ENCODE measurements around the gene TSHZ2. TPM values are rescaled to one million over a fixed set of nuclear protein-coding genes. Genes with fewer than 3 reads are reported as not detected.
A peak's percentile ranks its signal among the peaks of the same experiment; 100 is the strongest.
"Not testable (repeated sequence)": the region's sequence is repeated elsewhere in the genome, so short reads cannot be mapped to it uniquely, and the experiment has no call there.

The TSHZ2 gene
- total and polyA plus RNA-seq, 9 donors: 7.3 to 23.1 (median 12.5) TPM

DNA sequence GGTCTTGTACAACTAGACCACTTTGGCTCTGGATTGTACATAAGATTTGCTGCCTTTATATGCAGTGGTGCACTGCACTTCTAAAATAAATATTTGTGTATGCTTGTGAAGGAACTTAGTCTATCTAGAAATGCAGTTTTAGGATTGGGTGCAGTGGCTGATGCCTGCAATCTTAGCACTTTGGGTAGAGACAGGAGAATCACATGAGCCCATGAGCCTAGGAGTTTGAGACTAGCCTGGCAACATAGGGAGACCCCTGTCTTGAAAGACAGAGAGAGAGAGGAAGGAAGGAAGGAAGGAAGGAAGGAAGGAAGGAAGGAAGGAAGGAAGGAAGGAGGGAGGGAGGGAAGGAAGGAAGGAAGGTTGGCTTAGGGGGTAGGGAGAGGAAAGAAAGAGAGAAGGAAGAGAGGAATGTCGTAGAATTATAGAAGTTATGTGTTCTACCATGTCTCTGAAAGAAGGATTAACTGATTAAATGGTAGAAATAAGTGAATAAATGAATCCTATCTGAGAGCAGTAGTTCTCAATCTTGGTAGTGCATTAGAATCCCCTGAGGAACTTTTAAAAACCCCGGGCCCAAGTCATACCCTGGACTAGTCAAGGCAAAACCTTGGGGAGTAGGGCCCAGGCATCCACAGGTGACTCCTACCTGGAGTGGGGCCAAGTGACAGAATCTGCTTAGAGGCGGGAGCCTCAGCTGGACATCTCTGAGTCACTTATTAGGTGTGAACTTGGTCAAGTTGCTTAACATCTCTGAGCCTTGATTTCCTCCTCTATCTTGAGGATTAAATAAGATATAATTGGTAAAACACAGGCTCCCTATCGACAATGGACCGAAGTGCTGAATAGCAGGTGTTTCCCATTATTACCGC, 491.2 kb downstream of the TSHZ2 start:
- Histone ChIP-seq H3K9me3 (replicated peaks; ENCODE audit: control insufficient read depth, low read depth, low read length) (no peaks in the 10 kb centered on the region), H3K27ac (ENCODE audit: low read length) (no peak overlapping the region)
- WGBS (ENCODE audit: insufficient coverage): 77% methylated on average over 5 of the region's 6 CpGs

DNA sequence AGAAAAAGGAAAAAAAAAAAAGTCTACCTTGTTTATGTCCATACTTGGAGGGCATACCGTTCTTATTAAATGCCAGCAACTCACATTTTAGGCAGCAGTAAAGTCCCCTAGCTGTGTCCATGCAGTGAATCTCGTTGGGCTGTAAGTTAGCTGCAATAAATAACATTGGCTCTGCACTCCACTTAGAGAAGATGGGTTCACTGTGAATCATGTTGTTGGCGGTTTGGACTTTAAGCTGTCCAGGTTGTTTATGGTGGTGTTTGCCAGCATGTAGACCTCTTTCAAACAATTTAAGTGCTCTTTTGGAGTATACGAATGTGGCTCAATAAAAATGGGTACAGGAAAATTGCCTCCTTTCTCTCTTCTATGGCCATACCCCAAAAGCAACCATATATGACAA, 494.1 kb downstream of the TSHZ2 start:
- Histone ChIP-seq H3K9me3 (replicated peaks; ENCODE audit: control insufficient read depth, low read depth, low read length) (no peaks in the 10 kb centered on the region), H3K36me3 (ENCODE audit: control insufficient read depth, insufficient read depth, low read length) (no peaks in the 10 kb centered on the region), H3K27ac (ENCODE audit: low read length) (no peak overlapping the region), H3K27me3 (ENCODE audit: control insufficient read depth, insufficient read depth, low read length) (no peaks in the 10 kb centered on the region), H3K4me1 (ENCODE audit: control insufficient read depth, insufficient read depth, low read length) (no peaks in the 10 kb centered on the region), H3K4me3 (ENCODE audit: low read length) (no peak overlapping the region)
- DNase-seq: no peak
- 50% methylated on average over 1 of the region's 4 CpGs for WGBS (ENCODE audit: insufficient coverage)

More for the DNA sequence above, 491.2 kb downstream of the TSHZ2 start:
- Histone ChIP-seq H3K27me3 (ENCODE audit: control insufficient read depth, insufficient read depth, low read length) (no peaks in the 10 kb centered on the region), H3K36me3 (ENCODE audit: control insufficient read depth, insufficient read depth, low read length) (no peaks in the 10 kb centered on the region), H3K4me1 (ENCODE audit: control insufficient read depth, insufficient read depth, low read length) (no peaks in the 10 kb centered on the region), H3K4me3 (ENCODE audit: low read length) (no peak overlapping the region)
- DNase-seq: no peak

DNA sequence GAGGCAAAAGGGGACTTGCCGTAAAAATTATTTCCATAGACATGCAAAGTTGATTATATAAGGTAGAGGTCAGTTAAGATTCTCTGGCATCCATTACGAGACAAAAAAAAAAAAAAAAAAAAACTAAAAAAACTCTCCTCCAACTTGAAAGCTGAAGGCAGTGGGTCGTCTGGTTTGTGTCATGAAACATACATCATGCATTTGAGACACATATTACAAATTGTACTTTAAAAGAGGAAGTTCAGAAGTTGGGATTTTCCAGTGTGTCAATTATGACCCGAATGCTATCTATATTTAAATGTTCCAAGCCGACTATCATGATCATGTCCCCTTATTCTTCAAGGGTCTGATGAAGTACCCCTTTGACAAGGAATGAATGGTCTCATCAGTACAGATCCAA, 496.4 kb downstream of the TSHZ2 start:
- no peaks in the 10 kb centered on the region for H3K27me3 ChIP-seq (ENCODE audit: control insufficient read depth, insufficient read depth, low read length)
- no peak overlapping the region for H3K4me3 ChIP-seq (ENCODE audit: low read length)
- DNase-seq: no peak
- no peaks in the 10 kb centered on the region for H3K9me3 ChIP-seq (replicated peaks; ENCODE audit: control insufficient read depth, low read depth, low read length)
- H3K27ac ChIP-seq (ENCODE audit: low read length): no peak overlapping the region
- WGBS (ENCODE audit: insufficient coverage): no CpG with 5 or more reads among the region's 5 CpGs
- no peaks in the 10 kb centered on the region for H3K36me3 ChIP-seq (ENCODE audit: control insufficient read depth, insufficient read depth, low read length)
- H3K4me1 ChIP-seq (ENCODE audit: control insufficient read depth, insufficient read depth, low read length): no peaks in the 10 kb centered on the region

DNA sequence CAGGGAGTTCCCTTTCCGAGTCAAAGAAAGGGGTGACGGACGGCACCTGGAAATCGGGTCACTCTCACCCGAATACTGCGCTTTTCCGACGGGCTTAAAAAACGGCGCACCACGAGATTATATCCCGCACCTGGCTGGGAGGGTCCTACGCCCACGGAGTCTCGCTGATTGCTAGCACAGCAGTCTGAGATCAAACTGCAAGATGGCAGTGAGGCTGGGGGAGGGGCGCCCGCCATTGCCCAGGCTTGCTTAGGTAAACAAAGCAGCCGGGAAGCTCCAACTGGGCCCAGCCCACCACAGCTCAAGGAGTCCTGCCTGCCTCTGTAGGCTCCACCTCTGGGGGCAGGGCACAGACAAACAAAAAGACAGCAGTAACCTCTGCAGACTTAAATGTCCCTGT, 500.7 kb downstream of the TSHZ2 start:
- H3K9me3 ChIP-seq (replicated peaks; ENCODE audit: control insufficient read depth, low read depth, low read length); H3K4me1 ChIP-seq (ENCODE audit: control insufficient read depth, insufficient read depth, low read length); H3K36me3 ChIP-seq (ENCODE audit: control insufficient read depth, insufficient read depth, low read length); H3K27ac ChIP-seq (ENCODE audit: low read length); H3K27me3 ChIP-seq (ENCODE audit: control insufficient read depth, insufficient read depth, low read length); DNase-seq; H3K4me3 ChIP-seq (ENCODE audit: low read length): not testable (repeated sequence)
- WGBS (ENCODE audit: insufficient coverage): 100% methylated on average over 2 of the region's 18 CpGs

DNA sequence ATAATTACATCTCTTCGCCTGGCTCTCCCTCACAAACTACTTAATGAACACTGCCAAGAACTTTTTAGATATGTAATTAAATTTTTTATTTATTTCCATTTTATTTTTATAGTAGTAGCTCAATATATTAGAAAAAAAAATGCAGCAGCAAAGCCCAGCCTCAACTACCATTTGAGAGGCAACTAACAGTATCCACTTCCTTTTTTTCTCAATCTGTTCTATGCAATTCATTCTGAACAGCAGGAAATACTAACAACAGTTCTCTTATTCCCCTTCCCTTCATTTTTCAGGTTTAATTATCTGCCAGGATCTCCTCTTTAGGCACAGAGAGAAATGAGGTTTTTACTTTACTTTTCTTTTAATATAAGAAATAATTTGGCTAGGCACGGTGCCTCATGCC, 508.8 kb downstream of the TSHZ2 start:
- Histone ChIP-seq H3K4me1 (ENCODE audit: control insufficient read depth, insufficient read depth, low read length) (no peaks in the 10 kb centered on the region), H3K27me3 (ENCODE audit: control insufficient read depth, insufficient read depth, low read length) (no peaks in the 10 kb centered on the region), H3K27ac (ENCODE audit: low read length) (no peak overlapping the region), H3K36me3 (ENCODE audit: control insufficient read depth, insufficient read depth, low read length) (no peaks in the 10 kb centered on the region), H3K4me3 (ENCODE audit: low read length) (no peak overlapping the region), H3K9me3 (replicated peaks; ENCODE audit: control insufficient read depth, low read depth, low read length) (no peaks in the 10 kb centered on the region)
- no peak for DNase-seq
- WGBS (ENCODE audit: insufficient coverage): no CpG with 5 or more reads among the region's 2 CpGs

DNA sequence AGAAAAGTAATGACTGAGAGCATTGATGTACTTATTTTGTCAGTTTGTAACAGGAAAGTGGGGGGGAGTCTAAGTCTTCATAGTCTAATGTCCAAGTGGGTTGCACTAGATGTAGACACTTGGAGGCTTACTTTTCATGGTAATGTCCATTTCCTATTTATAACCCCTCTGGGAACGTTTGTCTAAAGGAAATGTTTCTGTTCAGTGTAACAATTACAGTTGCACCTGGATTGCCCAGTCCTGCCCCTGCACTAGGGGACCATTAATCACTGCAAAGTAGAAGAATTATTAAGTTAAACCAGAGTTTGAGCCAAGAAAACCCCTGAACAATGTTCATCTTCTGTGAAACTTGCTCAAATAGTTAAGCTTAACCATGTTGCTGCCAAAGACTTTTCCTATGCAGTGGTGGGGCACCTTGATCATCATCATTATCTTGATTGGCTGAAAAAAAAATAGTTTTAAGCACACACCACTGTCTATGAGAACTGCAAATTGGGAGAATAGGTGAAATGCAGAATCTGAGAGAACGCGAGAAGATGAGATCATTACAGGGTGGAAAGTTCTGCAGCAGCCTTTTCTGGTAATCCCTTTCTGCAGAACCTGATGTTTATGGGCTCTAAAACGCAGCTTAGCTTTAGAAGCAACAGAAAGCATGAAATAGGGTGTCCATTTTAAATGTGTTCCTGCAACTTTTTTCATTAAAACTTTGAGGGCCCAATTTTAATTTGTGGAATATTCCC, 515.5 kb downstream of the TSHZ2 start:
- Histone ChIP-seq H3K4me1 (ENCODE audit: control insufficient read depth, insufficient read depth, low read length) (no peaks in the 10 kb centered on the region), H3K36me3 (ENCODE audit: control insufficient read depth, insufficient read depth, low read length) (no peaks in the 10 kb centered on the region), H3K4me3 (ENCODE audit: low read length) (no peak overlapping the region), H3K27me3 (ENCODE audit: control insufficient read depth, insufficient read depth, low read length) (no peaks in the 10 kb centered on the region), H3K9me3 (replicated peaks; ENCODE audit: control insufficient read depth, low read depth, low read length) (no peaks in the 10 kb centered on the region), H3K27ac (ENCODE audit: low read length) (peak overlapping the region; percentile 9)
- DNase-seq: peak; percentile 75
- WGBS (ENCODE audit: insufficient coverage): 17% methylated on average over 2 of the region's 4 CpGs

DNA sequence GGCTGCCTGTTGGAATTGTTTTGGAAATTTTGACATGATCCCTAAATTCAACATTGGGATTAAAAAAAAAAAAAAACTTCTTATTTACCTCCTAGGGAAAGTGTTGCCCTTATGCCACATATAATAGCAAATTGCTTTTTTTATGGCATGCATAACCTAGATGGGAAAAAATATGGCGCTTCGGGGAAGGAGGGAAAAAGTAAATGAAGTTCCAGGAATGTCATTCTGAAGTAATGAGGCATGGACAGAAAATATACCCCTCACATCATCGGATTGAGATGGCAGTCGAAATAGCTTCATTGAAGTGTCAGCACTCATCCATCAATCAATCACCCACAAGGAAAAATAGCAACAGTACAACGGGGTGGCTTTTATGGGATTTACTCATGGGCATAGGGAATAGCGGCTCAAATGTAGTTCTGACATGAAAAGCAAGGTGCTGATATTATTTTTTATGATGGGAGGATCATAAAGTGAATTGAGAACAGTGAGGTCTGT, 516.7 kb downstream of the TSHZ2 start:
- Histone ChIP-seq H3K36me3 (ENCODE audit: control insufficient read depth, insufficient read depth, low read length) (no peaks in the 10 kb centered on the region), H3K4me1 (ENCODE audit: control insufficient read depth, insufficient read depth, low read length) (no peaks in the 10 kb centered on the region), H3K4me3 (ENCODE audit: low read length) (no peak overlapping the region), H3K27ac (ENCODE audit: low read length) (no peak overlapping the region), H3K9me3 (replicated peaks; ENCODE audit: control insufficient read depth, low read depth, low read length) (no peaks in the 10 kb centered on the region), H3K27me3 (ENCODE audit: control insufficient read depth, insufficient read depth, low read length) (no peaks in the 10 kb centered on the region)
- WGBS (ENCODE audit: insufficient coverage): no CpG with 5 or more reads among the region's 6 CpGs
- DNase-seq: no peak

DNA sequence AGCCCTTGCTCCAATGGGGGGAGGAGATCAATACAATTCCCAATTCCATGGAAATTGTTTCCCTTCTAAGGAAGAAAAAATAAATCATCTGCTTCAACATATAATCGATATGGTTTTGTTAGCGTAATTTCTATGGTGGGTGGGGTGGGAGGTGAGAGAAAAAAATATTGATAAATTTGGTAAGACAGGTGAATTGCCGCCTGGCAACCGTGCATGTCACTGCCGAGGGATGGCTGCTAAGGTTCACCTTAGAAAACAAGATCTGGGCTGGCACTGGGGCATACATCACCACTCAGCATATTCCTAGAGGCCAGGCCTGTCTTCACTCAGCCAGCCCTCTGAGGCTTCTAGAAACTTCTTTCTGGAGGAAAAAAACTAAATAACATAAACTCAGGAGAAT, 517.4 kb downstream of the TSHZ2 start:
- Histone ChIP-seq H3K27me3 (ENCODE audit: control insufficient read depth, insufficient read depth, low read length) (no peaks in the 10 kb centered on the region), H3K9me3 (replicated peaks; ENCODE audit: control insufficient read depth, low read depth, low read length) (no peaks in the 10 kb centered on the region), H3K4me1 (ENCODE audit: control insufficient read depth, insufficient read depth, low read length) (no peaks in the 10 kb centered on the region), H3K27ac (ENCODE audit: low read length) (no peak overlapping the region), H3K36me3 (ENCODE audit: control insufficient read depth, insufficient read depth, low read length) (no peaks in the 10 kb centered on the region), H3K4me3 (ENCODE audit: low read length) (no peak overlapping the region)
- DNase-seq: no peak
- WGBS (ENCODE audit: insufficient coverage): 100% methylated on average over 1 of the region's 5 CpGs

DNA sequence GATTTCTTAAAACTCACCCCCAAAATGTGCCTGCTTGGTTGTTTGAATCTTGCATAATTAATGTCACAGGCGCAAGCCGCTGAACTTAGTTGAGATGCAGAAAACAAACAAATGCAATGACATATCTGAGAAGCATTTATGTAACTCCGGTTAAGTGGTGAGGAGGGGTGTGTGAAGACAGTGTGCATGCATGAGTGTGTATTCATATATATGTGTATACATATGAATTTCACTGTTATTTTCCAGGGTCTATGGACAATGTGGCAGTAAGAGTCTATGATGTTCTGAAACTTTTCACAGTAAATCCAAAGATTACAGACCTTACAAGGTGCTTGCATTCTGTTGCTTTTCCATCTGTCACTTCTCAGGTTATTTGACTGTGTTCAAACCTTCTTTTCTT, 518.5 kb downstream of the TSHZ2 start:
- H3K9me3 ChIP-seq (replicated peaks; ENCODE audit: control insufficient read depth, low read depth, low read length): no peaks in the 10 kb centered on the region
- no peaks in the 10 kb centered on the region for H3K27me3 ChIP-seq (ENCODE audit: control insufficient read depth, insufficient read depth, low read length)
- no peak overlapping the region for H3K4me3 ChIP-seq (ENCODE audit: low read length)
- H3K36me3 ChIP-seq (ENCODE audit: control insufficient read depth, insufficient read depth, low read length): no peaks in the 10 kb centered on the region
- no peak overlapping the region for H3K27ac ChIP-seq (ENCODE audit: low read length)
- no peaks in the 10 kb centered on the region for H3K4me1 ChIP-seq (ENCODE audit: control insufficient read depth, insufficient read depth, low read length)
- WGBS (ENCODE audit: insufficient coverage): no CpG with 5 or more reads among the region's 3 CpGs
- no peak for DNase-seq

DNA sequence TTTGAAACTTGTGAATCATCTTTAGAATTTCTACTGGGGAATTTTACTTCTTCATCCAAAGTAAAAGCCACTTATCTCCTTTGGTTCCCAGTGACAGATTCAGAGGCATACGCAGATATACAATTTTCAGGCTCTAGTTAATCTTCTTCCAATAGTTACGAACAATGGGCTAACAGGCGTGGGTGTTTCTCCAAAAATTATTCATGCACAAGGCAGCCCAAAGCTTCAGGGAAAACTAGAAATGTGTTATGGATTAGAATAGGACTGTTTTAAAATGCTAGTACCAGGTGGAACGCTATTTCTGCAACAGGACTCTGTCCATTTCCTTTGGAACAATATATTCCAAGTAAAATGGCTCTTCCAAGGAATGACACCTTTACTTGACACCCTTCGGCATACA, 519.3 kb downstream of the TSHZ2 start:
- Histone ChIP-seq H3K27ac (ENCODE audit: low read length) (no peak overlapping the region), H3K36me3 (ENCODE audit: control insufficient read depth, insufficient read depth, low read length) (no peaks in the 10 kb centered on the region), H3K4me3 (ENCODE audit: low read length) (no peak overlapping the region), H3K27me3 (ENCODE audit: control insufficient read depth, insufficient read depth, low read length) (no peaks in the 10 kb centered on the region), H3K4me1 (ENCODE audit: control insufficient read depth, insufficient read depth, low read length) (no peaks in the 10 kb centered on the region), H3K9me3 (replicated peaks; ENCODE audit: control insufficient read depth, low read depth, low read length) (no peaks in the 10 kb centered on the region)
- WGBS (ENCODE audit: insufficient coverage): no CpG with 5 or more reads among the region's 5 CpGs
- peak; percentile 44 for DNase-seq
